Endothelial cell (in vitro differentiated cells): ENCODE results near the gene RBP2. TPM values are rescaled to one million over a fixed set of nuclear protein-coding genes. Genes with fewer than 3 reads are reported as not detected.

Source experiments
- DNase-seq: peaks from one replicate; pipeline ENCODE4 v3.0.0; 2021; ENCODE audit warnings: low spot score
- H3K27ac Mint-ChIP-seq: one replicate; pipeline ENCODE4 v1.8.0; 2021; ENCODE audit warnings: mixed read lengths, inconsistent platforms; ENCODE audit not compliant: unreplicated experiment
- H3K27me3 Mint-ChIP-seq: one replicate; pipeline ENCODE4 v1.8.0; 2021; ENCODE audit warnings: mild to moderate bottlenecking, moderate library complexity, mixed read lengths, inconsistent platforms; ENCODE audit not compliant: unreplicated experiment
- H3K36me3 Mint-ChIP-seq: one replicate; pipeline ENCODE4 v1.8.0; 2021; ENCODE audit warnings: mild to moderate bottlenecking, low read depth, mixed read lengths, inconsistent platforms; ENCODE audit not compliant: unreplicated experiment
- H3K4me1 Mint-ChIP-seq: one replicate; pipeline ENCODE4 v1.8.0; 2021; ENCODE audit warnings: mild to moderate bottlenecking, mixed read lengths, inconsistent platforms; ENCODE audit not compliant: unreplicated experiment
- H3K4me3 Mint-ChIP-seq: one replicate; pipeline ENCODE4 v1.8.0; 2021; ENCODE audit warnings: mild to moderate bottlenecking, mixed read lengths, inconsistent platforms; ENCODE audit not compliant: unreplicated experiment
- H3K9me3 Mint-ChIP-seq: one replicate; pipeline ENCODE4 v1.8.0; 2021; ENCODE audit warnings: mixed read lengths, inconsistent platforms; ENCODE audit not compliant: unreplicated experiment
- CTCF ChIP-seq: fragments of 200-600 bp; sonication (generic); IDR thresholded peaks from one replicate; pipeline ENCODE4 v1.5.0; 2021; ENCODE audit warnings: antibody characterized with exemption; ENCODE audit not compliant: unreplicated experiment
- total RNA-seq: library from RNA; stranded (reverse); fragmentation: NEBNext Ultra II Directional; extraction: Animal tissue kit (Norgen Biotek cat#: 25700); gene quantifications from one replicate; pipeline ENCODE4 v1.2.1, GENCODE V29; 2021; ENCODE audit not compliant: unreplicated experiment

Gene RBP2
- total RNA-seq, 1 donor from 2014 or later = not detected

GRCh38 chr3:139505829-139506386 lies 29.6 kb upstream of the RBP2 start:
- H3K27ac Mint-ChIP-seq = no peak overlapping the region
- H3K4me1 Mint-ChIP-seq = no peaks in the 10 kb centered on the region
- no peak for TF ChIP-seq CTCF
- H3K9me3 Mint-ChIP-seq = no peaks in the 10 kb centered on the region
- DNase-seq = no peak
- no peak overlapping the region for H3K4me3 Mint-ChIP-seq
- H3K27me3 Mint-ChIP-seq = no peaks in the 10 kb centered on the region
- no peaks in the 10 kb centered on the region for H3K36me3 Mint-ChIP-seq

- no peak for DNase-seq
- TF ChIP-seq CTCF = no peak
- Mint-ChIP-seq H3K4me3 (no peak overlapping the region), H3K36me3 (peaks cover 4% of the 10 kb centered on the region), H3K4me1 (no peaks in the 10 kb centered on the region), H3K9me3 (no peaks in the 10 kb centered on the region), H3K27ac (no peak overlapping the region), H3K27me3 (no peaks in the 10 kb centered on the region)
Measured at GRCh38 chr3:139499536-139499935, 23.2 kb upstream of the RBP2 start.

DNA sequence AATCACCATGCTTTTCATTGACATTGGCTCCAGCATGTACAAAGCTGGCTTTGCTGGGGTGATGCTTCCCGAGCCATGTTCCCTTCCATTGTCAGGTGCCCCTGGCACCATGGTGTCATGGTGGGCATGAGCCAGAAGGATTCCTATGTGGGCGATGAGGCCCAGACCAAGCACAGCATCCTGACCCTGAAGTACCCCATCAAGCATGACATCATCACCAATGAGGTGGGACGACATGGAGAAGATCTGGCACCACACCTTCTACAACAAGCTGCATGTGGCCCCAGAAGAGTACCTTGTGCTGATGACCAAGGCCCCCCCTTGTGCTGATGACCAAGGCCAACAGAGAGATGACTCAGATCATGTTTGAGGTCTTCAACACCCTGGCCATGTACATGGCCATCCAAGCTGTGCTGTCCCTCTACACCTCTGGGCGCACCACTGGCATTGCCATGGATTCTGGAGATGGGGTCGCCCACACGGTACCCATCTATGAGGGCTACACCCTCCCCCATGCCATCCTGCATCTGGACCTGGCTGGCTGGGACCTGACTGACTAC lies 17.6 kb upstream of the RBP2 start:
- no peak for TF ChIP-seq CTCF
- Mint-ChIP-seq H3K4me3 (no peak overlapping the region), H3K27me3 (peaks cover 4% of the 10 kb centered on the region), H3K27ac (no peak overlapping the region), H3K4me1 (no peaks in the 10 kb centered on the region), H3K36me3 (peaks cover 8% of the 10 kb centered on the region), H3K9me3 (no peaks in the 10 kb centered on the region)
- DNase-seq = no peak

GRCh38 chr3:139491966-139492365 lies 15.7 kb upstream of the RBP2 start:
- Mint-ChIP-seq H3K9me3 (no peaks in the 10 kb centered on the region), H3K27ac (no peak overlapping the region)

More at GRCh38 chr3:139491966-139492365, 15.7 kb upstream of the RBP2 start:
- no peak for DNase-seq
- Mint-ChIP-seq H3K4me3 (no peak overlapping the region), H3K27me3 (peaks cover 4% of the 10 kb centered on the region), H3K4me1 (no peaks in the 10 kb centered on the region), H3K36me3 (peaks cover 8% of the 10 kb centered on the region)
- TF ChIP-seq CTCF = no peak
